H1 (cell line): ENCODE data around the gene GARNL3. TPM values are rescaled to one million over a fixed set of nuclear protein-coding genes. Genes with fewer than 3 reads are reported as not detected.

ENCODE experiments used
- CTCF ChIA-PET: fragments of 300-600 bp; sonication (Branson Sonifier 250); formaldehyde crosslinking; loops from one replicate; lab custom pipeline; 2021; ENCODE audit not compliant: partially characterized antibody; lab: Charles Lee
- POLR2A ChIA-PET: fragments of 300-600 bp; sonication (Branson Sonifier 250); formaldehyde crosslinking; loops from one replicate; lab custom pipeline; 2021; ENCODE audit warnings: inconsistent platforms; ENCODE audit not compliant: partially characterized antibody; lab: Charles Lee
- DNase-seq, 2 experiments: peaks; one replicate each; pipeline versions ENCODE4 v3.0.0 to v3.0.0-alpha.2; 2010 to 2022; ENCODE audit warnings: low spot score in 2 of 2, low read depth in 1 of 2, mixed read lengths in 1 of 2
- FAIRE-seq: peaks from 2 replicates; lab custom pipeline; 2011; peaks lifted over from hg19 to GRCh38; lab: Jason Lieb, UNC
- H2AFZ ChIP-seq: 2 replicates; pipeline ENCODE4 v1.8.1; 2012; ENCODE audit warnings: low read length, inconsistent platforms
- H2AK5ac ChIP-seq: 2 replicates; pipeline ENCODE4 v1.6.1; 2013; ENCODE audit warnings: low read depth, low read length
- H2BK120ac ChIP-seq: replicated peaks from 2 replicates; pipeline ENCODE3; 2013; ENCODE audit warnings: low read depth, low read length, inconsistent platforms
- H2BK12ac ChIP-seq: 2 replicates; pipeline ENCODE4 v1.6.1; 2013; ENCODE audit warnings: low read depth, low read length
- H2BK15ac ChIP-seq: 2 replicates; pipeline ENCODE4 v1.6.1; 2013; ENCODE audit warnings: low read length
- H2BK20ac ChIP-seq: 2 replicates; pipeline ENCODE4 v1.6.1; 2013; ENCODE audit warnings: low read length
- H2BK5ac ChIP-seq: 2 replicates; pipeline ENCODE4 v1.6.1; 2013; ENCODE audit warnings: low read depth, low read length
- H3K14ac ChIP-seq: 2 replicates; pipeline ENCODE4 v1.6.1; 2013; ENCODE audit warnings: inconsistent platforms; ENCODE audit not compliant: insufficient read length
- H3K18ac ChIP-seq: 2 replicates; pipeline ENCODE4 v1.6.1; 2013; ENCODE audit warnings: low read length; ENCODE audit errors: extremely low read depth
- H3K23ac ChIP-seq: 2 replicates; pipeline ENCODE4 v1.6.1; 2013; ENCODE audit warnings: inconsistent platforms; ENCODE audit not compliant: insufficient read length
- H3K23me2 ChIP-seq: 2 replicates; pipeline ENCODE4 v1.6.1; 2013; ENCODE audit warnings: low read depth, low read length
- H3K27ac ChIP-seq: 2 replicates; pipeline ENCODE4 v1.6.1; 2011; ENCODE audit warnings: low read depth, low read length, inconsistent platforms
- H3K27me3 ChIP-seq, 4 experiments: replicated peaks in 1 of 4; 1 replicate in 1 of 4; 2 replicates in 3 of 4; pipeline versions ENCODE4 v1.6.1 to v1.8.1; 2011 to 2013; ENCODE audit warnings: low read length in 3 of 4, mild to moderate bottlenecking in 3 of 4, inconsistent platforms in 2 of 4, mixed read lengths in 2 of 4, moderate library complexity in 1 of 4; ENCODE audit not compliant: control insufficient read depth in 3 of 4, insufficient read depth in 3 of 4; ENCODE audit errors: extremely low read depth in 1 of 4
- H3K36me3 ChIP-seq, 4 experiments: 2 replicates each; pipeline versions ENCODE4 v1.6.1 to v1.8.1; 2011 to 2013; ENCODE audit warnings: mild to moderate bottlenecking in 4 of 4, low read length in 3 of 4, moderate library complexity in 2 of 4, control low read depth in 1 of 4, inconsistent platforms in 1 of 4; ENCODE audit not compliant: insufficient read depth in 4 of 4, control insufficient read depth in 2 of 4
- H3K4ac ChIP-seq: replicated peaks from 2 replicates; pipeline ENCODE3; 2013; ENCODE audit warnings: low read length, low read depth, mixed read lengths, inconsistent platforms; ENCODE audit not compliant: insufficient read length
- H3K4me1 ChIP-seq, 4 experiments: replicated peaks in 1 of 4; 1 replicate in 1 of 4; 2 replicates in 3 of 4; pipeline versions ENCODE4 v1.6.1 to v1.8.1; 2011 to 2013; ENCODE audit warnings: low read length in 3 of 4, inconsistent platforms in 2 of 4, mixed read lengths in 1 of 4; ENCODE audit not compliant: insufficient read depth in 4 of 4, control insufficient read depth in 3 of 4
- H3K4me2 ChIP-seq, 2 experiments: 2 replicates each; pipeline versions ENCODE4 v1.6.1 to v1.8.1; 2011 to 2013; ENCODE audit warnings: low read depth in 2 of 2, low read length in 2 of 2, control low read depth in 1 of 2, inconsistent platforms in 1 of 2, mild to moderate bottlenecking in 1 of 2; ENCODE audit not compliant: insufficient read depth in 1 of 2
- H3K4me3 ChIP-seq, 4 experiments: fragments of 200-600, 300-600 bp in 1 of 4; sonication (generic), shearing (Covaris generic), sonication (Bioruptor Twin) in 1 of 4; 2 replicates each; pipeline versions ENCODE4 v1.5.1 to v1.8.1; 2011 to 2016; ENCODE audit warnings: low read length in 4 of 4, low read depth in 3 of 4, control low read depth in 2 of 4, inconsistent platforms in 2 of 4, mild to moderate bottlenecking in 2 of 4, mixed read lengths in 1 of 4, moderate library complexity in 1 of 4; ENCODE audit not compliant: insufficient read depth in 2 of 4; ENCODE audit errors: extremely low read depth in 1 of 4
- H3K56ac ChIP-seq: replicated peaks from 2 replicates; pipeline ENCODE3; 2013; ENCODE audit warnings: low read depth, mild to moderate bottlenecking, mixed read lengths, low read length, inconsistent platforms; ENCODE audit not compliant: insufficient read length
- H3K79me1 ChIP-seq: 2 replicates; pipeline ENCODE4 v1.6.1; 2013; ENCODE audit warnings: low read depth, low read length, control low read depth
- H3K79me2 ChIP-seq, 2 experiments: 2 replicates each; pipeline versions ENCODE4 v1.6.1 to v1.8.1; 2012 to 2013; ENCODE audit warnings: low read length in 2 of 2, mild to moderate bottlenecking in 2 of 2, inconsistent platforms in 1 of 2; ENCODE audit not compliant: insufficient read depth in 2 of 2, control insufficient read depth in 1 of 2
- H3K9ac ChIP-seq, 4 experiments: replicated peaks in 1 of 4; 1 replicate in 1 of 4; 2 replicates in 3 of 4; pipeline versions ENCODE4 v1.6.1 to v1.8.1; 2011 to 2013; ENCODE audit warnings: low read depth in 3 of 4, low read length in 3 of 4, control low read depth in 2 of 4, mild to moderate bottlenecking in 2 of 4, moderate library complexity in 2 of 4, inconsistent platforms in 1 of 4; ENCODE audit errors: extremely low read depth in 1 of 4
- H3K9me3 ChIP-seq, 2 experiments: 2 replicates each; pipeline versions ENCODE4 v1.6.1 to v1.8.1; 2012 to 2013; ENCODE audit warnings: mild to moderate bottlenecking in 2 of 2, moderate library complexity in 2 of 2, control low read depth in 1 of 2, inconsistent platforms in 1 of 2, low read depth in 1 of 2, low read length in 1 of 2, mixed read lengths in 1 of 2; ENCODE audit not compliant: insufficient read depth in 2 of 2
- H4K20me1 ChIP-seq, 2 experiments: replicated peaks in 1 of 2; 2 replicates each; pipeline versions ENCODE3 to v1.8.1; 2011 to 2013; ENCODE audit warnings: inconsistent platforms in 2 of 2, low read length in 2 of 2, mild to moderate bottlenecking in 1 of 2; ENCODE audit not compliant: insufficient read depth in 2 of 2, control insufficient read depth in 1 of 2
- H4K5ac ChIP-seq: 2 replicates; pipeline ENCODE4 v1.6.1; 2013; ENCODE audit warnings: low read length, low read depth, mixed read lengths, inconsistent platforms; ENCODE audit not compliant: insufficient read length
- H4K8ac ChIP-seq: 2 replicates; pipeline ENCODE4 v1.8.0; 2013; ENCODE audit warnings: mild to moderate bottlenecking, moderate library complexity, low read length, inconsistent platforms; ENCODE audit not compliant: insufficient read depth; ENCODE audit errors: extremely low read depth
- H4K91ac ChIP-seq: replicated peaks from 2 replicates; pipeline ENCODE3; 2013; ENCODE audit warnings: low read length, mixed read lengths, inconsistent platforms; ENCODE audit not compliant: insufficient read length
- WGBS, 2 experiments: shearing (Covaris generic) in 1 of 2; methylation state at CpG; one replicate each; pipeline versions ENCODE4 v1.1.6 to v1.1.7; 2013 to 2015; ENCODE audit warnings: low lambda C conversion rate in 2 of 2, mixed read lengths in 2 of 2, inconsistent platforms in 1 of 2, low coverage in 1 of 2, missing lambda C conversion rate in 1 of 2; ENCODE audit not compliant: insufficient replicate concordance in 2 of 2, insufficient coverage in 1 of 2, insufficient read length in 1 of 2; ENCODE audit errors: extremely low coverage in 1 of 2, missing lambda C conversion rate in 1 of 2; 5-methylcytosine and 5-hydroxymethylcytosine counted together
- polyA plus RNA-seq, 7 experiments: library from polyadenylated mRNA; depleted of rRNA in 3 of 7; stranded (reverse) in 5 of 7; unstranded in 2 of 7; fragments of >200 nt in 5 of 7; fragments of 200-250 nt in 2 of 7; gene quantifications; 1 replicate in 5 of 7; 2 replicates in 1 of 7; 4 replicates in 1 of 7; pipeline versions ENCODE4 v1.2.1 to v1.2.3, GENCODE V29; 2011 to 2013; ENCODE audit warnings: missing spikeins in 2 of 7, mixed read lengths in 2 of 7
- total RNA-seq: library from RNA; stranded (reverse); fragmentation: NEBNext Ultra II Directional; extraction: Animal tissue kit (Norgen Biotek cat#: 25700); gene quantifications from 2 replicates; pipeline ENCODE4 v1.2.1, GENCODE V29; 2021

GARNL3 gene
- total and polyA plus RNA-seq, 2 of the 8 experiments (the other 6 are each of a cell fraction or from before 2014, with no cell fraction given), result 6.5 to 18.3 TPM

GRCh38 chr9:127333221-127334064 is 68.9 kb downstream of the GARNL3 start:
- no peak overlapping the region for H3K4ac ChIP-seq
- FAIRE-seq (no peak), DNase-seq (no peak)
- no peaks in the 10 kb centered on the region for H3K79me1 ChIP-seq
- no peak overlapping the region for H3K18ac ChIP-seq
- peaks cover 0 to 5% (median 2%) of the 10 kb centered on the region in 4 experiments; a peak in 1 of 8 replicates for H3K36me3 ChIP-seq
- H3K4me1 ChIP-seq, result no peaks in the 10 kb centered on the region
- H4K91ac ChIP-seq, result no peak overlapping the region
- no peak overlapping the region for H3K23ac ChIP-seq
- no peaks in the 10 kb centered on the region for H3K23me2 ChIP-seq
- ChIA-PET CTCF (interaction anchor here (0.7 to 1.3 kb wide), 3 partner anchors 17 to 29 kb away, joined by 3 read pairs; no protein-coding TSS in a partner anchor), POLR2A (interaction anchor here (1.1 to 1.4 kb wide), 2 partner anchors 14 to 111 kb away, joined by 4 read pairs; no protein-coding TSS in a partner anchor)
- 96% methylated on average over 5 of the region's 5 CpGs; no CpG with 5 or more reads in 1 of the 2 experiments for WGBS, 2 experiments
- H2BK20ac ChIP-seq, result no peak overlapping the region
- H3K27ac ChIP-seq, result no peak overlapping the region
- H2BK15ac ChIP-seq, result no peak overlapping the region
- H2BK5ac ChIP-seq, result no peak overlapping the region
- H3K56ac ChIP-seq, result no peak overlapping the region
- no peak overlapping the region for H4K5ac ChIP-seq
- H3K79me2 ChIP-seq, result no peaks in the 10 kb centered on the region
- no peak overlapping the region for H3K4me2 ChIP-seq
- H2BK120ac ChIP-seq, result no peak overlapping the region
- no peak overlapping the region for H3K14ac ChIP-seq
- no peaks in the 10 kb centered on the region for H3K9me3 ChIP-seq
- no peak overlapping the region for H2BK12ac ChIP-seq
- H2AFZ ChIP-seq, result no peak overlapping the region
- no peak overlapping the region for H3K4me3 ChIP-seq
- no peak overlapping the region; the same call in 1 of the 2 replicates for H4K8ac ChIP-seq
- no peak overlapping the region for H2AK5ac ChIP-seq
- H3K9ac ChIP-seq, result no peak overlapping the region
- no peaks in the 10 kb centered on the region for H3K27me3 ChIP-seq
- no peaks in the 10 kb centered on the region for H4K20me1 ChIP-seq
